ENCODE results near the gene BACE2.

BACE2 gene

DNA sequence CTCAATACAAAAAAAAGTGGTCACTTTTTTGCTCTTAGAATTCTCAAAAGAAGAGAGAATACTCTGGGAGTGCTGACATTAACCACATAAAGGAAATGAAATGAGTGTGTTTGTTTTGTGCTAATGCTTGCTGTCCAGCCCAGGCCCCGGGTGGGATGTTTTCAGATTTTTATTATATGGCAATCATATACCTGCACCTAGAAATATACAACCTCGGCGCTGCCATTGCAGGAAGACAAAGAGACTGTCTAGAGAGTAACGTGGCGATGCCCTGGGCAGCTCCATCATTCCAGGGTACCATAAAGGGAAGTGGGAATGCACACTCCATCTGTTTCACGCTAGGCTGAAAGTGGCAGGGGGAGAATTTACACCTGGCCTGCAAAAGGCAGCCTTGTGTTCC is 7.1 kb downstream of the BACE2 start:
- Mint-ChIP-seq H3K36me3 (ENCODE audit: low read depth) (no peaks in the 10 kb centered on the region), H3K9me3 (no peaks in the 10 kb centered on the region), H3K4me1 (peaks cover 19% of the 10 kb centered on the region)

DNA sequence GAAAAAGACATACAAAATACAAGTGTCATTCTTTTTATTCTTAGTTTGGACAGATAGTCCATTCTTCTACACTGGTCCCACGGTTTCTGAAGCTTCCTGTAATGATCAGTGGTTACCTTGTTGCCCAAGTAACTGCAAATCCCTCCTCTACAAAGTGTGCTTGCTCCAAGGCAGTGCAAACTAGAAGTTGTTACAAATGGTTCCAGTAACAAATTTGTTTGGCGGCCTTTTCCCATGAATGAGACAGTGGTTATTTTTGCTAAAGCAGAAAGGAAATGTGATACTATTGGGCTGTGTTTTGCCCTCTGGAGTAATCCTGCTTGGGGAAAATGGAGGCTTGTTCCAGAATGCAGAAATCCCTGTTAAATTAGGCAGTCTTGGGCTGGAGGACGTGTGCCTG is 8.9 kb downstream of the BACE2 start:
- H3K27me3 Mint-ChIP-seq (ENCODE audit: low read depth) = peaks cover 4% of the 10 kb centered on the region
- no peaks in the 10 kb centered on the region for H3K36me3 Mint-ChIP-seq (ENCODE audit: low read depth)
- TF ChIP-seq, protein P1, sequence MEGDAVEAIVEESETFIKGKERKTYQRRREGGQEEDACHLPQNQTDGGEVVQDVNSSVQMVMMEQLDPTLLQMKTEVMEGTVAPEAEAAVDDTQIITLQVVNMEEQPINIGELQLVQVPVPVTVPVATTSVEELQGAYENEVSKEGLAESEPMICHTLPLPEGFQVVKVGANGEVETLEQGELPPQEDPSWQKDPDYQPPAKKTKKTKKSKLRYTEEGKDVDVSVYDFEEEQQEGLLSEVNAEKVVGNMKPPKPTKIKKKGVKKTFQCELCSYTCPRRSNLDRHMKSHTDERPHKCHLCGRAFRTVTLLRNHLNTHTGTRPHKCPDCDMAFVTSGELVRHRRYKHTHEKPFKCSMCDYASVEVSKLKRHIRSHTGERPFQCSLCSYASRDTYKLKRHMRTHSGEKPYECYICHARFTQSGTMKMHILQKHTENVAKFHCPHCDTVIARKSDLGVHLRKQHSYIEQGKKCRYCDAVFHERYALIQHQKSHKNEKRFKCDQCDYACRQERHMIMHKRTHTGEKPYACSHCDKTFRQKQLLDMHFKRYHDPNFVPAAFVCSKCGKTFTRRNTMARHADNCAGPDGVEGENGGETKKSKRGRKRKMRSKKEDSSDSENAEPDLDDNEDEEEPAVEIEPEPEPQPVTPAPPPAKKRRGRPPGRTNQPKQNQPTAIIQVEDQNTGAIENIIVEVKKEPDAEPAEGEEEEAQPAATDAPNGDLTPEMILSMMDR (IDR thresholded peaks at IDR 0.05; ENCODE audit: unreplicated experiment in 3 of 3) = no peak
- no peak overlapping the region for H3K4me3 Mint-ChIP-seq
- peak overlapping the region in 2 of 3 experiments; percentile 19 to 24 for H3K27ac Mint-ChIP-seq
- peaks cover 14% of the 10 kb centered on the region for H3K4me1 Mint-ChIP-seq
- H3K9me3 Mint-ChIP-seq = peaks cover 6% of the 10 kb centered on the region

More for the DNA sequence above, 7.1 kb downstream of the BACE2 start:
- Mint-ChIP-seq H3K4me3 (no peak overlapping the region), H3K27ac (no peak overlapping the region), H3K27me3 (ENCODE audit: low read depth) (peaks cover 7% of the 10 kb centered on the region)
- TF ChIP-seq, protein P1 (IDR thresholded peaks at IDR 0.05; ENCODE audit: unreplicated experiment in 3 of 3) = no peak

DNA sequence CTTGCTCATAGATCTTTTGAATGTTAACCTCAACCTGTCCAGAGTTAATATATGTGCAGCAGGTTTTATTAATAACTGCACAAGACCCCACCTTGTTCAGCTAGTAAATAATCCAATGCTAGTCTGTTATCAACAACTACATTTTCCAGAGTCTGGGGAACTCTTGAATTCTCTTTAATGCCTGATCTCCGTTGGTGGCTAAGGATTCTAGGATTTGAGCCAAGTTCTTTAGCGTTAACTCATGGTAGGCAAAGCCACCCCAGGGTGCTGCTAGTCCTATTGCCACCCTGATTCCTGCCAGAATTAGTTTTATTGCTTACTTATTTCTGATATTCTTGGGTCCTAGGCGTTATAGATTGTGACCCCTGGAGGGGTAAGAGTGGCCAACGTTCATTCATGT is 12.8 kb downstream of the BACE2 start:
- Mint-ChIP-seq H3K4me1 (peaks cover 10% of the 10 kb centered on the region), H3K9me3 (peaks cover 6% of the 10 kb centered on the region), H3K36me3 (ENCODE audit: low read depth) (no peaks in the 10 kb centered on the region), H3K27me3 (ENCODE audit: low read depth) (no peaks in the 10 kb centered on the region), H3K27ac (no peak overlapping the region), H3K4me3 (no peak overlapping the region)
- TF ChIP-seq, protein P1 (IDR thresholded peaks at IDR 0.05; ENCODE audit: unreplicated experiment in 3 of 3) = no peak

DNA sequence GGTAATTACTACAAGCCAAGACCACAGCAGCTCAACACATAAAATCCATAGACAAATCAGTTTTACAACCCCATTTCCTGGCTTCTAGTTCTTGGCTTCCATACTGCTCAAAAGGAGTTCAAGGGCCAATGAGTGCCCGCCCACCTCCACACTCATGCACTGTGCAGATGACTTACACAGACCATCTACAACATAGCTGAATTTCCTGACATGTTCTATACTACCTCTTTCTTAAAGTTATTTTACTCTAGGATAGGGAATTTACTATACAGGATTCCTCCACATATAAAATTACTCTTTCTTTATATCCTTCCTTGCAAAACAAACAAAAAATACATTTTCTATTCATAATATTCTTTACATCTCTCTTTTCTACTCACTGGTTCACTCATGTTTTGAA is 14.6 kb downstream of the BACE2 start:
- Mint-ChIP-seq H3K4me1 (no peaks in the 10 kb centered on the region), H3K9me3 (peaks cover 6% of the 10 kb centered on the region), H3K27me3 (ENCODE audit: low read depth) (no peaks in the 10 kb centered on the region), H3K27ac (no peak overlapping the region), H3K36me3 (ENCODE audit: low read depth) (no peaks in the 10 kb centered on the region), H3K4me3 (no peak overlapping the region)
- TF ChIP-seq, protein P1 (IDR thresholded peaks at IDR 0.05; ENCODE audit: unreplicated experiment in 3 of 3) = no peak

DNA sequence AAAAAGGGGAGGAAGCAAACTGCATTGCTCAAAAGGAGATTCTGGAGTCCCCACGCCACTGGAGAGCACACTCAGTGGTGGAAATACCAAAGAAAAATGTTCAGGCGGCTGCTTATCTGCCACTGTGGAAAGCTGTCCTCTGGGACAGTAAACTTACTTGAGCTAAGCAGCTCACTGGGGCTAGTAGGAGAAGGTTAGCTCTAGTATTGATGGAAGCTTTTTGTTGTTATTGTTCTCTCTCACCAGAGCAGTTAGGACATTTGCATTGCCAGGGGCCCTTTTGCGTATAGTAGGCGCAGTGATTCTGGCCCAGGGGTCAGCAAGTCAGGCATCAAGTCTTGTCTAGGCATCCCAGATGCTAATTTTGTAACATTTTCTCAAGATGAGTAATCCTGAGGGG is 15.6 kb downstream of the BACE2 start:
- Mint-ChIP-seq H3K9me3 (peaks cover 6% of the 10 kb centered on the region), H3K27me3 (ENCODE audit: low read depth) (no peaks in the 10 kb centered on the region), H3K4me1 (no peaks in the 10 kb centered on the region), H3K36me3 (ENCODE audit: low read depth) (no peaks in the 10 kb centered on the region), H3K27ac (no peak overlapping the region), H3K4me3 (no peak overlapping the region)
- TF ChIP-seq, protein P1 (IDR thresholded peaks at IDR 0.05; ENCODE audit: unreplicated experiment in 3 of 3) = no peak

DNA sequence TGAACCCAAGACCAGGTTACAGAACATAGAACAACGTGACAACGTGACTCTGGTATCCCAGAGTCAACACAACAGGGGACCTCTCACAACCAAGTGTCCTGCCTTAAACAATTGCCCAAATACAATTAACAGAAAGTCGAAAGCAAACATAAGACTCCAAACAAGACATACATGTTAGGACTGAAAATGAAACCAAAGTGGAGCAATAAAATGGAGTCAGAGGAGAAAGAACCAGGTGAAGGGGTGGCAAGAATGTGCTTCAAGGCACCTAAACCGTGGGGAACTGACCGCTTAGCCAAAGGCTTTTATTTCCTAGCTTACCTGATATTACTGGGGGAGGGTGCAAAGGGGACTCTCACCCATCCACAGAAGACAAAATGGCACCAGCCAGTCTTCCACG is 17.8 kb downstream of the BACE2 start:
- TF ChIP-seq, protein P1 (IDR thresholded peaks at IDR 0.05; ENCODE audit: unreplicated experiment in 3 of 3) = no peak
- Mint-ChIP-seq H3K27me3 (ENCODE audit: low read depth) (no peaks in the 10 kb centered on the region), H3K4me3 (no peak overlapping the region), H3K4me1 (no peaks in the 10 kb centered on the region), H3K36me3 (ENCODE audit: low read depth) (no peaks in the 10 kb centered on the region), H3K27ac (no peak overlapping the region), H3K9me3 (peaks cover 21% of the 10 kb centered on the region)
